Activated CD4-positive, alpha-beta T cell treated with anti-CD3 and anti-CD28 coated beads for 48 hours (primary cell): Measurements from ENCODE around the gene ECHDC3.
"Not testable (repeated sequence)": the region's sequence is repeated elsewhere in the genome, so short reads cannot be mapped to it uniquely, and the experiment has no call there.

Experiments used
- DNase-seq: peaks from one replicate; pipeline ENCODE4 v3.0.0-alpha.2; 2020

ECHDC3 gene, protein sequence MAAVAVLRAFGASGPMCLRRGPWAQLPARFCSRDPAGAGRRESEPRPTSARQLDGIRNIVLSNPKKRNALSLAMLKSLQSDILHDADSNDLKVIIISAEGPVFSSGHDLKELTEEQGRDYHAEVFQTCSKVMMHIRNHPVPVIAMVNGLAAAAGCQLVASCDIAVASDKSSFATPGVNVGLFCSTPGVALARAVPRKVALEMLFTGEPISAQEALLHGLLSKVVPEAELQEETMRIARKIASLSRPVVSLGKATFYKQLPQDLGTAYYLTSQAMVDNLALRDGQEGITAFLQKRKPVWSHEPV

DNA sequence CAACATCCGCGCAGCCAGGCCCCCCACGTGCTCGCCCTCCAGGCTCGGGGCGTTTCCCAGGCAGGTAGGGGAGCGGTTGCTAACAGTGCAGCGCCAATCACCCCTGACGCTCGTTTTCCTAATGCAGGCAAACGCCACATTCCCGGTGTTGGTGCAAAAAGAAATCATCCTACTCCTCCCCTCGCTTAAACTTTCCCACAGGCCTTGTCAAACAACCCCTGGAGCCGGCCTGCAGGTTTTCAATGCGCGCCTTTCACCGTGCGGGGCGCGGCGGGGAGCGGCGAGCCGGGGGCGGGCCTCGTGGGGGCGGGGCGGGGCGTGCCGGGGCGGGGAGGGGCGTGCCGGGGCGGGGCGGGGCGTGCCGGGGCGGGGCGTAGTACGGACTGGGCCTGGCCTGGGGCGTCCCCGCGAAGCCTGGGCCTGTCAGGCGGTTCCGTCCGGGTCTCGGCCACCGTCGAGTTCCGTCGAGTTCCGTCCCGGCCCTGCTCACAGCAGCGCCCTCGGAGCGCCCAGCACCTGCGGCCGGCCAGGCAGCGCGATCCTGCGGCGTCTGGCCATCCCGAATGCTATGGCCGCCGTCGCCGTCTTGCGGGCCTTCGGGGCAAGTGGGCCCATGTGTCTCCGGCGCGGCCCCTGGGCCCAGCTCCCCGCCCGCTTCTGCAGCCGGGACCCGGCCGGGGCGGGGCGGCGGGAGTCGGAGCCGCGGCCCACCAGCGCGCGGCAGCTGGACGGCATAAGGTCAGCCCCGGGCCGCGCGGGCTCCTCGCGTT lies at the start of gene ECHDC3:
Gene ECHDC3 (plus strand): TSS at position 374 of the 770 bp plus-strand sequence. CDS start 195 bp downstream, at position 569.
- DNase-seq = peak; percentile 56

DNA sequence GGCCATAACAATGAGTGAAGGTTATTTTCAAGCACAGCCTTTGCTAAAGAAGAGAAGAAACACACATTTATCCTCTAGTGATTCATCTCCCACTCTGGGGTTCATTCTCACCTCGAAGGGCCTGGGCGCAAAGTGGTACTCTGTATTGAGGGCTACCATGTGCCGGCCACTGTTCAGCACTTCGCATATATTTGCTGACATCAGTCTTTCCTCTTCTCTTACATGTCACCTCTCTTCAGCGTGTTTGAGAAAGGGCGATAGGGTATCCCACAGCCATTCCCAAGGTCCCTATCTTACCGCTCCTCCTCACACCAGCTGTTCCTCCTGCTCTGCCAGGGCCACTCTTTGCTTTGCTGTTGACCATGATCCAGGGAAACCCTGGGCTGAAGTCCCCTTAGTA lies 48.8 kb upstream of the ECHDC3 start:
- DNase-seq = no peak

DNA sequence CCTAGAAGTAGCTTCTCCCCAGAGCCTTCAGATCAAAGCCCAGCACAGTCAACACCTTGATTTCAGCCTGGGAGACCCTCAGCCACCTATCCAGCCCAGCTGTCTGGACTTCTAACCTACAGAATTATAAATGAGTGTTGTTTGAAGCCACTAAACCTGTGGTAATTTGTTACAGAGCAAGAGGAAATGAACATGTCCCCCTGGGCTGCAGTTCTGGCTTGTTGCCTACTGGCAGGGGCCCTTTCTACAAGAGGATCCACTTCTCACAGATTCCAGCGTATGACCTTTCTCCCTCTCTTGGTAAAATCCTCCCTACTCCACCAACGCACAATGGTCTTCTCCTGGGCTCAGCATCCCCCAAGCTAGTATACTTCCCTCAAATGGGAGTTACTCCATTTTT lies 46.4 kb upstream of the ECHDC3 start:
- no peak for DNase-seq

DNA sequence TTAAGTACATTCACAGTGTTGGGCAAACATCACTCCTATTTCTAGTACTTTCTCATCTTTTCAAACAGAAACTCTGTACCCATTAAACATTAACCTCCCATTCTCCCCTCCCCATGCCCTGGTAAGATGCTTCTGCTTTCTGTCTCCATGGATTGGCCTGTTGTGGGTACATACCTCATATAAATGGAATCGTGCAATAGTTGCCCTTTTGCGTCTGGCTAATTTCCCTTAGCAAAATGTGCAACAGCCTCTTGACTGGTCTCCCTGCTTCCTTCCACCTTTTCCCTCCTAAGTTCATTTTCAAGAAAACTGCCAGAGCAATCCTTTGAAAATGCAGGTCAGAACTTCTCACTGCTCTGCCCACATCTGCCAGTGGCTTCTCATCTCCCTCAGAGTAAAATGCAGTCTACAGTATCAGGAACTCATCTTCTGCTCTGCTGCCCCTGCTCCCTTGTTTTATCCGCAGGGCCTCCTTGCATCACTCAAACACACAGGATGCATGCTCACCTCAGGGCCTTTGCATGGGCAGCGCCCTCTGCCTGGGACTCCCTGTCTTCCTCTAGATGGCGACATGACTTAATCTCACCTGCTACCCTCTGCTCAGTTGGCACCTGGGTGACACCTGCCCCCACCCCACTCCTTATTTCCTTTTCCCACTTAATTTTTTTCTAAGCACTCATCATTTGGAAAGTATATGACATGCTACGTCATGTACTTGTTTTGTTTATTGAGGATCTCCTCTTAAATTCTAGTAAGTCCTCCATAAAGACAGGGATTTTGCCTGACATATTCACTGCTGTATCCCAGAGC lies 44.3 kb upstream of the ECHDC3 start:
- DNase-seq = peak; percentile 40

- DNase-seq = no peak
Observed at GRCh38 chr10:11698691-11699549, 43.3 kb upstream of the ECHDC3 start.

- DNase-seq = no peak
Observed at GRCh38 chr10:11699550-11700097, 42.6 kb upstream of the ECHDC3 start.

GRCh38 chr10:11700539-11700938 lies 41.6 kb upstream of the ECHDC3 start:
- no peak for DNase-seq

GRCh38 chr10:11701451-11702095 lies 40.6 kb upstream of the ECHDC3 start:
- no peak for DNase-seq

DNA sequence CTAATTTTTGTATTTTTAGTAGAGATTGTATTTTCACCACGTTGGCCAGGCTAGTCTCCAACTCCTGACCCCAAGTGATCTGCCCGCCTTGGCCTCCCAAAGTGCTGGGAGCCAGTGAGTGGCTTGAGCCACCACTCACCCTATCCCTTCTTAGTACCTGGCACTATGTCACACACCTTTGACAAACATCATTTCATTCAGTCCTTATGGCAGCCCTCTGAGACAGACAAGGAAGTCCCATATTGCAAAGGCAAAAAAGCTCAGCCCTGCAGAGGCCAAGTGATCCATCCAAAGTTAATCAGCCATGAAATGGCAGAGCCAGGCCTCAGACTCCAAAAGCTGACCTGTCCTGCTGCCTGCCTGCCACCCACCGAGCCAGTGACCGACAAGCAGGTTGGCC lies 39.9 kb upstream of the ECHDC3 start:
- DNase-seq = no peak

DNA sequence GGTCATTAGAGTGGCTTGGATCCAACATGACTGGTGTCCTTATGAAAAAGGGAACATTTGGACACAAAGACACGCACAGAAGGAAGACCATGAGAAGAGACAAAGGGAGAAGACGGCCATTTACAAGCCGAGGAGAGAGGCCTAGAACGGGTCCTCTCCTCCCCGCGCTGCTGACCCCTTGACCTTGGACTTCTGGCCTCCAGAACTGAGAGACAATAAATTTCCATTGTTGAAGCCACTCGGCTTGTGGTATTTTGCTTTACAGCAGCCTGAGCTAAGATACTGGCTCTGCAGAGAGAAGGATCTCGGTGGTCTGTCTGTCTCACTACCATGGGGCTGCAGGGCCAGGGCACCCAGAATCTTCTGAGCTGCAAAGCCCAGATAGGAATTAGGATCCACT lies 38.1 kb upstream of the ECHDC3 start:
- DNase-seq = no peak

DNA sequence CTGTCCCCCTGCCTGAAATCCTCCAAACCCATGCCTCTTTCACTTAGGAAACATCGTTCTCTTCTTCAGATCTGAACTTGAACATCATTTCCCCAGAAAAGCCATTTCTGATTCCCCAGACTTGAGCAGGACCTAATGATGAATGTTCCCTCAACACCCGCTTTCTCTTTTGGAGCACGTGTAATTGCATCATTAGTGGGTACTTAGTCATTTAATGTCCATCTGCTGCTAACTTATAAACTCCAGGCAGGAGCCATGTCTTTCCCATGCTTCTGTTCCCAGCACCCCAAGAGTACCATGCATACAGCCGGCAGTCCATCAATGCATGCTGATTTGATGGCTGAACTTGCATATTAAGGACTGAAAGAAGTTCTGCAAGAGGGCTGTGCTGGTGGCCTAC lies 36.5 kb upstream of the ECHDC3 start:
- no peak for DNase-seq

DNA sequence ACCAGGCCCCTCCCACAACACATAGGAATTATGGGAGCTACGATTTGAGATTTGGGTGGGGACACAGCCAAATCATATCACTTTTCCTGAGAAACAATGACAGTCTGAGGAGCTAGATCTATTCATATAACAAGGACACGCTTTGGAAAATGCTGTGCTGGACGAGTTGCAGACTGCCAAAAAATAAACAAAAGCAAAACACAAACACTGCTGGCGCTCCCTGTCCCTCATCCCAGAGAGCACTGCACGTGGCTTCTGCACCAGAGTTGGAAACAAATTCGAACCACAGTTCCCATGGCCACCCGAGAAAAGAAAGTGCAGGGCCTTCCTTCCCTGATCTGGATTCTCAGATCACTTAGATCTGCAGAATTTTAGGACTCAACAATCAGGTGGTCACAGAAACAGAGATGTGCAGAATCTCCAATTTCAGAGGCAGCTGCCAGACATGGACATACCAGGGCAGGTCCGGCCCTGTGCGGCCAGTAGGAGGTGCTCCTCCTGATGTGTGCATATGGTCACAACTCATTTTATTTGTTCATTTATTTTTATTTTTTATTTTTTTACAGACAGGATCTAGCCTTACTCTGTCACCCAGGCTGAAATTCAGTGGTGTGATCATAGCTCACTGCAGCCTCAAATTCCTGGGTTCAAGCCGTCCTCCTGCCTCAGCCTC lies 35.2 kb upstream of the ECHDC3 start:
- DNase-seq = no peak

DNA sequence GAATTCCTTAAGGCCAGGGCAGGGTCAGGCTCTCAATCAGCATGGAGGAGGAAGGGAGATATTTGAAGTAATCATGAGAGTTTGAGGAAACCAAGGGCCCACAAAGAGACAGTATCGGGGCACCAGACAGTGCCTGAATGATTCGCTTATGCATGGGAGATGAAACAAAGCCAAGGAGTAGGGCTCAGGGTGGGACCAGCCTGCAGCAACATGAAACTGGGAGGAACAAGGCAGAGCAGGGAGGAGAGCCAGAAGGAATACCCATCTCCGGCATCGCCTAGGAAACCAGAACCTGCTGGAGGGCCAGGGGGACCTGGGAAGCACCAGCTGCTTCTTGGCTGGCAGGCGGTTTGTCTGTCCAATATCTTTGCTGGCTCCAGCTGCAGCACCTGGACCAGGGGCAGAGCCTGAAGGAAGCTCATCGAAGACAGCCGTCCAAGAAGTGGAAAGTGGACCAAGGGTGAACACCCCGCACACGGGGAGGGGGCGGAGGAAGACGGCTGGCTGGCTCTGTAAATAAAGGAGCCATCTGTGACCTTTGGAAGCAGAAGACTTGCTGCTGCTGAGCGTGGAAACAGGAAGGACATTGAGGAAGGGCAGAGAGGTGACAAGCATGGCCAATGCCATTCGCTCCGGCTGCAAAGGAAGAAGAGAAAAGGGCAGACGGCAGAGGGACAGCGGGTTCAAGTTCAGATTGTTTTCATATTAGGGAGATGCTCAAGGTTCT lies 34.4 kb upstream of the ECHDC3 start:
- no peak for DNase-seq

DNA sequence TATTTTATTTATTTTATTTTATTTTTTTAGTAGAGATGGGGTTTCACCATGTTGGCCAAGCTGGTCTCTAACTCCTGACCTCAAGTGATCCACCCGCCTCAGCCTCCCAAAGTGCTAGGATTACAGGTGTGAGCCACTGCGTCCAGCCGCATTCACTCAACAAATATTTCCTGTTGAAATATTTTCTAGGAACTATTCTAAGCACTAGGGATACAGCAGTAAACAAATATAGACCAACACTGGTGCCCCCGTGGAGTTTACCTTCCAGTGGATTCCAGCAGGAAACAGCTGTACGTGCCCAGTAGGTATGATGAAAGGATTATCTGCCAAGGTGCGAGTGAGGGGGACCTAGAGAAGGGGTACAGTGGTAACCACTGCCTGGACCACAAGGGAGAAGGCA lies 33.4 kb upstream of the ECHDC3 start:
- not testable (repeated sequence) for DNase-seq

GRCh38 chr10:11712744-11713143 lies 29.4 kb upstream of the ECHDC3 start:
- no peak for DNase-seq

DNA sequence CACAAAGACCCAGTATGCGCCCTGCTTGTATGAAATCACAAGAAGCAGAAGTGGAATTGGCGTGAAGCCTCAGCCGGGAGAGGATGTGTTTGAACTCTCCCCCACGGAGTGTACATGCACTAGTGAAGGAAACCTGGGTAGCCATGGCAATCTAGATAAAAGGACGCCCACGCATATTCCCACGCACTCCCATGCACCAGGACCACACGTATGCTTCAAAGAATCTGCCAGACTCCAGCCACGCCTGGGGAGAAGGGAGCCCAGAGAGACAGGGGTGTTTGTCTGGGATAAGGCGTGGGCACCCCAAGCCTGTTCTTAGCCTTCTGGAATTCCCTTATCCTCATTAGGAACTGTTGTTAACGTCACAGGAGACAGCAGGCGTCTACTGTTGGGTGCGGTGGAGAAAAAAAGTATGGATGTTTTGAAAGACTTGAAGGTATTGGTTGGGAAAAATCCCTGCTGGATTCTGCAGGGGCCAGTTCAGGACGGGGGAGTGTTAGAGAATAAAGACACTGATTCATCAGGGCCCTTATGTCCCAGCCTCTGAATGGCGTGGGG lies 28.9 kb upstream of the ECHDC3 start:
- DNase-seq = no peak

DNA sequence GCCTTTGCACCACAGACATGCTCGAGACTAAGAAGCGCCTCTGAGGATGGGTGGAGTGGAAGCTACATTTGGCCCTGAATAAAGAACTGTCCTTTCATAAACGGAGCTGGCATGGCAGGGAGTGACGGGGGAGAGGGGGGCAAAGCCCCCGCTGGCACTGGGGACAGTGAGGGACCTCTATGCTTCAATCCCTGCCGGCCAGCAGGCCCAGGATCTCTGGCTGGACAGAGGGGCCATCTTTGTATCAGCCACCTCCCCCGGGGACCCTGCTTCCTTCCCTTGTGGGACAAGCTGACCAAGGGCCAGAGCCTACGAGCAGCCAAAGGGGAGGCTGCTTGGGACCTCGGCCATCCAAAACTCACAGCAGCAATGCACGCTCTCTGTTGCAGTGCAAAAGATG lies 28.2 kb upstream of the ECHDC3 start:
- DNase-seq = no peak

DNA sequence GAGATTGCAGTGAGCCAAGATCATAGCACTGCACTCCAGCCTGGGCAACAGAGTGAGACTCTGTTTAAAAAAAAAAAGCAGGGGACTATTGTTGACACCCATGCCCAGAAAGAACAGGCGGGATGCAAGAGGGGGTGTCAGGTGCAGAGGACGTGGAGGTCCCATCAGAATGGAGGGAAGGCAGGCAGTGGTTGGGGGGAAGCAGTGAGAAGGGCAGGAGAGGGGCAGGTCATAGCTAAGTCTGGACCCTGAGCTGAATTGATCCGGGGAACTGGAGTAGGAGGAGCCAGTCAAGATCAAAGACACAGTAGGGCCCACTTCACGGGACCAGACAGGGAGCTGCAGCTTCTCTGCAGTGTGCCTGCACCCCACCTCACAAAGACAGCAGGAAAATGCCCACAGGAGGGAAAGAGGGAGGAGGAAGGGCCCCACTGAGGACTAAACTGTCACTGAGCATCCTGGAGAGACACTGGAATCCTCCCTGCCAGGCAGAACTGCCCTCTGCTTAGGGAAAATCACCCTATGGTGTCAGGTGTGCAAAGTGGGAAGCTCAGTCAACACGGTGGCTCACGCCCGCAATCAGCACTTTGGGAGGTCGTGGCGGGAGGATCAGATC lies 27.3 kb upstream of the ECHDC3 start:
- no peak for DNase-seq

- no peak for DNase-seq
Observed at GRCh38 chr10:11715815-11716494, 26.2 kb upstream of the ECHDC3 start.
